Loucy (cell line): Measurements from ENCODE around the gene TTLL9.

Experiments used
- H2AFZ ChIP-seq: fragments of 200-600 bp; sonication (generic); 2 replicates; pipeline ENCODE4 v1.6.0; 2016; ENCODE audit warnings: antibody characterized with exemption, mild to moderate bottlenecking, low read length, moderate library complexity
- H3F3A ChIP-seq: fragments of 200-600 bp; 2 replicates; pipeline ENCODE4 v1.6.0; 2016; ENCODE audit warnings: antibody characterized with exemption, low read depth, mild to moderate bottlenecking
- H3K27me3 ChIP-seq: fragments of 200-600 bp; sonication (generic); 2 replicates; pipeline ENCODE4 v1.6.1; 2014; ENCODE audit warnings: low read length, mild to moderate bottlenecking; ENCODE audit not compliant: insufficient read depth, poor library complexity, severe bottlenecking
- H3K36me3 ChIP-seq: fragments of 200-600 bp; sonication (generic); 2 replicates; pipeline ENCODE4 v1.6.1; 2016; ENCODE audit warnings: low read length; ENCODE audit not compliant: insufficient read depth
- H3K4me1 ChIP-seq: fragments of 200-600 bp; sonication (generic); 2 replicates; pipeline ENCODE4 v1.5.1; 2014; ENCODE audit warnings: low read length, mild to moderate bottlenecking; ENCODE audit not compliant: insufficient read depth, poor library complexity, severe bottlenecking
- H3K4me2 ChIP-seq: fragments of 200-600 bp; sonication (generic); 2 replicates; pipeline ENCODE4 v1.6.0; 2014; ENCODE audit warnings: antibody characterized with exemption, low read length, low read depth, mild to moderate bottlenecking; ENCODE audit not compliant: poor library complexity, severe bottlenecking
- H3K4me3 ChIP-seq: fragments of 200-600 bp; sonication (generic); 2 replicates; pipeline ENCODE4 v1.5.1; 2014; ENCODE audit warnings: low read length, mild to moderate bottlenecking, mixed read lengths; ENCODE audit not compliant: poor library complexity, severe bottlenecking
- H3K79me2 ChIP-seq: fragments of 200-600 bp; sonication (generic); 2 replicates; pipeline ENCODE4 v1.6.1; 2014; ENCODE audit warnings: low read length; ENCODE audit not compliant: insufficient read depth
- H3K9ac ChIP-seq: fragments of 200-600 bp; sonication (generic); 2 replicates; pipeline ENCODE4 v1.6.0; 2014; ENCODE audit warnings: mild to moderate bottlenecking, low read depth, low read length, moderate library complexity; ENCODE audit not compliant: poor library complexity, severe bottlenecking
- H3K9me2 ChIP-seq: fragments of 200-600 bp; sonication (generic); replicated peaks from 2 replicates; pipeline ENCODE4 v1.6.1; 2016; ENCODE audit warnings: low read depth, low read length, mixed read lengths
- H3K9me3 ChIP-seq: fragments of 200-600 bp; sonication (generic); 2 replicates; pipeline ENCODE4 v1.6.1; 2014; ENCODE audit warnings: mild to moderate bottlenecking, antibody characterized with exemption, low read length, low read depth; ENCODE audit not compliant: insufficient read depth
- H4K20me1 ChIP-seq: fragments of 200-600 bp; sonication (generic); 2 replicates; pipeline ENCODE4 v1.6.0; 2014; ENCODE audit warnings: antibody characterized with exemption, low read length, mild to moderate bottlenecking; ENCODE audit not compliant: insufficient read depth, poor library complexity, severe bottlenecking
- CTCF ChIP-seq: fragments of 200-600 bp; sonication (generic); conservative IDR thresholded peaks from 2 replicates; pipeline ENCODE4 v1.5.1; 2014; ENCODE audit warnings: mild to moderate bottlenecking, antibody characterized with exemption, low read length
- EZH2phosphoT487 ChIP-seq: fragments of 200-600 bp; IDR thresholded peaks from 2 replicates; pipeline ENCODE4 v1.6.1; 2018; ENCODE audit warnings: antibody characterized with exemption, mild to moderate bottlenecking, moderate library complexity, borderline replicate concordance

Gene TTLL9

GRCh38 chr20:31841928-31842327 is 28.5 kb upstream of the TTLL9 start:
- peaks cover 54% of the 10 kb centered on the region for H3K4me1 ChIP-seq
- H3K9me2 ChIP-seq, result no peaks in the 10 kb centered on the region
- H3K4me2 ChIP-seq, result no peak overlapping the region
- TF ChIP-seq EZH2phosphoT487 (no peak), CTCF (no peak)
- no peaks in the 10 kb centered on the region for H3K9me3 ChIP-seq
- no peaks in the 10 kb centered on the region for H4K20me1 ChIP-seq
- peak overlapping the region; percentile 29 for H3K9ac ChIP-seq
- no peaks in the 10 kb centered on the region for H3F3A ChIP-seq
- H2AFZ ChIP-seq, result no peak overlapping the region
- H3K27me3 ChIP-seq, result no peaks in the 10 kb centered on the region
- H3K36me3 ChIP-seq, result no peaks in the 10 kb centered on the region
- no peaks in the 10 kb centered on the region for H3K79me2 ChIP-seq
- no peak overlapping the region for H3K4me3 ChIP-seq

GRCh38 chr20:31842471-31843157 is 27.8 kb upstream of the TTLL9 start:
- Histone ChIP-seq H3K9ac (peak overlapping the region; percentile 29), H3F3A (no peaks in the 10 kb centered on the region), H4K20me1 (no peaks in the 10 kb centered on the region), H3K27me3 (no peaks in the 10 kb centered on the region), H3K79me2 (no peaks in the 10 kb centered on the region), H3K9me3 (no peaks in the 10 kb centered on the region), H2AFZ (no peak overlapping the region), H3K9me2 (no peaks in the 10 kb centered on the region), H3K36me3 (no peaks in the 10 kb centered on the region), H3K4me2 (peak overlapping the region; percentile 28), H3K4me3 (no peak overlapping the region), H3K4me1 (peaks cover 47% of the 10 kb centered on the region)
- TF ChIP-seq CTCF (no peak), EZH2phosphoT487 (no peak)

- Histone ChIP-seq H4K20me1 (no peaks in the 10 kb centered on the region), H2AFZ (no peak overlapping the region), H3K9me3 (no peaks in the 10 kb centered on the region), H3K27me3 (no peaks in the 10 kb centered on the region), H3K4me3 (no peak overlapping the region), H3K4me1 (peaks cover 40% of the 10 kb centered on the region), H3F3A (no peaks in the 10 kb centered on the region), H3K9me2 (no peaks in the 10 kb centered on the region), H3K4me2 (peak overlapping the region; percentile 28), H3K9ac (peak overlapping the region; percentile 29), H3K79me2 (no peaks in the 10 kb centered on the region), H3K36me3 (no peaks in the 10 kb centered on the region)
- no peak for TF ChIP-seq CTCF
- TF ChIP-seq EZH2phosphoT487, result no peak
These were observed 27.1 kb upstream of the TTLL9 start for GRCh38 chr20:31843288-31843687.
